Measurements from ENCODE around the gene POTEG. TPM values are rescaled to one million over a fixed set of nuclear protein-coding genes. Genes with fewer than 3 reads are reported as not detected.

Gene POTEG
- total RNA-seq = not detected in 2 replicates

DNA sequence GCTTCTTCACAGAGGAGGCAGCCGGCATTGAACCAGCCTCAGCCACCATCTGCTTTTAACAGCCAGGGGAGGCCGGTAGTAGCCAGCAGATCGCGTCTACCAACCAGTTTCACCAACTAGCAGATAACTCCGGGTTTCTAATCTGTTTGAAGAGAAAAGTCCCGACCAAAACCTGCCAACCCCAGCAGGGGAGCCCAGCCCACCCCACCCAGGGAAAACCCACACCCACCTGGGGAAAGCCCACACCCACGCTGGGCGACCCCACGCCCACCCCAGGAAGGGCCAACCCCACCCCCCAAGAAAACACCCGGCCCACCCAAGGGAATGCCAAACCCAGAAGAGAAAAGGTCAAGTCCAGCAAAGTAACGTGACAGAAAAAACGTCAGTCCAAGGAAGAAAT lies at the start of gene POTEG:
Gene POTEG (minus strand): TSS at position 101 of the 400 bp plus-strand sequence. CDS start 52 bp downstream, at position 49.

All from dermis lymphatic vessel endothelial cell (primary cell).